Measurements from ENCODE around the gene PRKG1.

DNA sequence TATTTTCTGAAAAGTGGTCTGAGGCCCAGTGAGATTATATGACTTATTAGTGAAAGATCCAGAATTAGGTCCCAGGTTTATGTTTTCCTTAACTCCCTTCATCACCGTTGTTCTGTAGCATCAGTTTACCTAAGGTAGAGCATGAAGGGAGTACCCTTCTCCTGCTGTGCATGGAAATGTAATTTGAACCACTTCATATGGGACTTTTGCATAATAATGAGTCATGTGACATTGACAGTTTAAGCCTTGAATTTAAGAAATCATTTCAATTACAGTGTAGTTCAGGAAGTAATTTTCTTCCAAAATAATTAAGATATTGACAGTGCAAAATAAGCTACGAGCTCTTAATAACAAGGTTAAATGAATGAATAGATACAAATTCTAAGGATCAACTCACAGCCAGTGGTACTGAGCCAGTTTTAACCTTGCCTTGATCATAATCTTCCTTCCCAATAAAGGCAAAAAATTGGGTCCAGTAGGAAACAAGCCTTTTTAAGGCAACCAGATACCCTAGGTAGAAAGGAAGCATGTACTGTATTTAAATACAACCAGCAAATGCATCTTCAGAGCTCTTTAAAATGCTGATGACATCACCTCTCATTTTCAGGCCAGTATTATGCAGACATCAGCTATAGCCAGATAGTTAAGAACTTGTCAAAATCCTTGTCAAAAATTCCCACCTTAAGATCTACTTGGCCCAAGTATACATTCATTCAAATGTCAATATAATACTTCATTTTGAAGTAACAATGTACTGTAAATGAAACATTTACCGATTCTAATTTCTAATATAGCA is 1191.0 kb downstream of the PRKG1 start:
- TF ChIP-seq, protein P1, sequence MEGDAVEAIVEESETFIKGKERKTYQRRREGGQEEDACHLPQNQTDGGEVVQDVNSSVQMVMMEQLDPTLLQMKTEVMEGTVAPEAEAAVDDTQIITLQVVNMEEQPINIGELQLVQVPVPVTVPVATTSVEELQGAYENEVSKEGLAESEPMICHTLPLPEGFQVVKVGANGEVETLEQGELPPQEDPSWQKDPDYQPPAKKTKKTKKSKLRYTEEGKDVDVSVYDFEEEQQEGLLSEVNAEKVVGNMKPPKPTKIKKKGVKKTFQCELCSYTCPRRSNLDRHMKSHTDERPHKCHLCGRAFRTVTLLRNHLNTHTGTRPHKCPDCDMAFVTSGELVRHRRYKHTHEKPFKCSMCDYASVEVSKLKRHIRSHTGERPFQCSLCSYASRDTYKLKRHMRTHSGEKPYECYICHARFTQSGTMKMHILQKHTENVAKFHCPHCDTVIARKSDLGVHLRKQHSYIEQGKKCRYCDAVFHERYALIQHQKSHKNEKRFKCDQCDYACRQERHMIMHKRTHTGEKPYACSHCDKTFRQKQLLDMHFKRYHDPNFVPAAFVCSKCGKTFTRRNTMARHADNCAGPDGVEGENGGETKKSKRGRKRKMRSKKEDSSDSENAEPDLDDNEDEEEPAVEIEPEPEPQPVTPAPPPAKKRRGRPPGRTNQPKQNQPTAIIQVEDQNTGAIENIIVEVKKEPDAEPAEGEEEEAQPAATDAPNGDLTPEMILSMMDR (IDR thresholded peaks at IDR 0.05; ENCODE audit: insufficient read depth, low read length, poor library complexity, severe bottlenecking) = no peak
- no peak for TF ChIP-seq EZH2phosphoT487 (conservative IDR thresholded peaks at IDR 0.05; ENCODE audit: low read length)
